HG02623 (cell line): ENCODE measurements around the gene ANKRD55.
"Not testable (repeated sequence)": the region's sequence is repeated elsewhere in the genome, so short reads cannot be mapped to it uniquely, and the experiment has no call there.

ENCODE experiments used
- ATAC-seq: cut with Tn5 transposase; IDR thresholded peaks from one replicate; pipeline ENCODE4 v1.9.1; 2021; ENCODE audit warnings: moderate library complexity; ENCODE audit not compliant: unreplicated experiment

The ANKRD55 gene

GRCh38 chr5:56211298-56211865 is 21.7 kb downstream of the ANKRD55 start:
- ATAC-seq = no peak

DNA sequence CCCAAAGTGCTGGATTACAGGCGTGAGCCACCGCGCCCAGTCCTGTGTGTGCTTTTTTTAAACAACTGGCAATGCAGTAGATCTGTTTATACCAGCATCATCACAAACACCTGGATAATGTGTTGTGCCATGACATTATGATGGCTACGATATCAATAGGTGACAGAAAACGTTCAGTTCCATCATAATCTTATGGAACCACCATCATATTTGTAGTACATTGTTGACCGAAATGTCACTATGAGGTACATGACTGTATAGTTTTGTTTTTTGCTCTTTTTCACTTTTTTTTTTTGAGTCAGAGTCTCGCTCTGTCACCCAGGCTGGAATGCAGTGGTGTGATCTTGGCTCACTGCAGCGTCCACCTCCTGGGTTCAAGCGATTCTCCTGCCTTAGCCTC is 24.4 kb downstream of the ANKRD55 start:
- ATAC-seq = no peak

DNA sequence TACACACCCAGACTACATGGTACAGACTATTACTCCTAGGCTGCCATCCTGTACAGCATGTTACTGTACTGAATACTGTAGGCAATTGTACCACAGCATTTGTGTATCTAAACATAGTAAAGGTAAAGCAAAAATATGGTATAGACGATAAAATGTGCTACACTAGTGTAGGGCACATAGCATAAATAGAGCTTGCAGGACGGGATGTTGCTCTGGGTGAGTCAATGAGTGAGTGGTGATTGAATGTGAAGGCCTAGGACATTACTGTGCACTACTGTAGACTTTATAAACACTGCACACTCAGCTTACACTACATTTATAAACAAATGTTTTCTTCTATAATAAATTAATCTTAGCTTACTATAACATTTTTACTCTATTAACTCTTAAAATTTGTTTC is 25.6 kb downstream of the ANKRD55 start:
- ATAC-seq = no peak

- ATAC-seq = no peak
These were observed 26.8 kb downstream of the ANKRD55 start for GRCh38 chr5:56206126-56206910.

DNA sequence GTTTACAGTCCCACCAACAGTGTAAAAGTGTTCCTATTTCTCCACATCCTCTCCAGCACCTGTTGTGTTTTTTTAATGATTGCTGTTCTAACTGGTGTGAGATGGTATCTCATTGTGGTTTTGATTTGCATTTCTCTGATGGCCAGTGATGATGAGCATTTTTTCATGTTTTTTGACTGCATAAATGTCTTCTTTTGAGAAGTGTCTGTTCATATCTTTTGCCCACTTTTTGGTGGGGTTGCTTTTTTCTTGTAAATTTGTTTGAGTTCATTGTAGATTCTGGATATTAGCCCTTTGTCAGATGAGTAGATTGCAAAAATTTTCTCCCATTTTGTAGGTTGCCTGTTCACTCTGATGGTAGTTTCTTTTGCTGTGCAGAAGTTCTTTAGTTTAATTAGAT is 29.2 kb downstream of the ANKRD55 start:
- ATAC-seq = not testable (repeated sequence)

DNA sequence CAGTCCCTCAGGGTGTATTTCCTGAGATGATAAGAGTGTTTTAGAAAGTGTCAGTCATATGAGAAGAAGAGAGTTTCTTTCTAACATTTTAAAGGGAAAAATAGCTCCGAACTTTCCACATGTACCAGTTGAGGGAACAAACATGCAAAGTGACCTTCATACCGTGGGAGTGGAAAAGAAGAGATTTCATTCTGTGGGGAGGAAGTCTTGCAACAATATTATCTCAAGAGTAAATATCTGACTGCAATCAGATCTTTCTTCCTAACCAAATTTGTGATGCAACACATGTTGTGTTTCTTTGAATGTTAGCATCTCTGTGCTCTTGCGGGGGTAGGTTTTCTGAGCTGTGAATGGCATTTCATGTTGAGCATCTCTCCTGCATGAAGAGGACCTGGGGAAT is 30.6 kb downstream of the ANKRD55 start:
- ATAC-seq = no peak

- not testable (repeated sequence) for ATAC-seq
These were observed 31.3 kb downstream of the ANKRD55 start for GRCh38 chr5:56201762-56202261.

GRCh38 chr5:56200971-56201666 is 32.0 kb downstream of the ANKRD55 start:
- ATAC-seq = peak; percentile 97

GRCh38 chr5:56195016-56195415 is 38.1 kb downstream of the ANKRD55 start:
- ATAC-seq = no peak

DNA sequence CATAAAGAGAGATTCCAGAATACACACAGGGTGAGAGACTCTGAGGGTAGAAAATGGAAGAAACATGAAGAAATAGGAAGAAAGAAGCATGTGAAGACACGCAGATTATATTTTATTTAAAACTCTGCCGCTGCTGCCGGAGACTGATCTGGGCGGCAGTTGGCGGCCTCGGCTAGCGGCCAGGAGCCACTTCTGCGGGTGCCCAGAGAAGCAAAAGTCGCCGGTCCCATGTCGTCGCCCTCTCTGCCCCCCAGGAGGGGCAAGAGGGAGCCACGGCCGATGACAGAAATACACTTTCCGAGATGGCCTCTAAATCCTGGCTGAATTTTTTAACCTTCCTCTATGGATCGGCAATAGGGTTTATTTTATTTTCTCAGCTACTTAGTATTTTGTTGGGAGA is 40.9 kb downstream of the ANKRD55 start:
- no peak for ATAC-seq

DNA sequence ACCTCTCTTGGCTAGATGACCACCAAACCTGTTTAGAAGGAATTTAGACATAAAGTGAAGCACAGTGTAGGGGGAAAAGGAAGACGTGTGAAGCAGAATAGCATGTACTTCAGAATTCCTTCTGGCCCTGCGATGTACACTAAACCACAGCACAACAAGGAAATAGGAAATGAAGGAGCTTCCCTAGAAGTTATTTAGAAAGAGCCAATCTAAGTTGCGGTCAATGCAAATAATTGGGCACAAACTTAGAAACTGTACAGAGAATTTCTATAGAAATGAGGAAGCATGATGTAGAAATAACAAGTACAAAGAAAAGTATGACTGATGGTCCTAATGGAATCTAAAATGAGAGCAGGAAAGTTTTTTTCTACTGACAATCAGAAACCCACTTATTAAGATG is 41.5 kb downstream of the ANKRD55 start:
- no peak for ATAC-seq

- ATAC-seq = no peak
These were observed 42.6 kb downstream of the ANKRD55 start for GRCh38 chr5:56190497-56190896.

DNA sequence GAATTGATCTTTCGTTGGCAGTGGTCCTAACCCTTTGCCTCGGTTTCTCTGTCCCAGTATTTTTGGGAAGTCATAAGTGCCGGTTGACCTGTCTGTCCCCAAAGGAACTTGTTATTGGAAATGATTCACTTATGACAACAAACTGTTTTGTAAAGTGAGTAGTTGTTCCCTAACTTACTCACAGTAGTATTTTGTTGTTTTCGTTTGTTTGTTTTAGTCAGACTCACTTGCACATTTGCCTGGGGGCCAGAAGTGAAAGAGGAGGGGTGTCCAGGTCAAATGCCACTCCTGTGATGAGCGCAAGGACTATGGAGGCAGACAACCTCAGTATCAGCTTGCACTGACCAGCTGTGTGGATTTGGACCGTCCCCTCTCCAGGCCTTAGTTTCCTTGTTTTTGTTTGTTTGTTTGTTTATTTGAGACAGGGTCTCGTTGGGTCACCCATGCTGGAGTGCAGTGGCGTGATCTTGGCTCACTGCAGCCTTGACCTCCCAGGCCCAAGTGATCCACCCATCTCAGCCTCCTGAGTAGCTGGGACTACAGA is 47.3 kb downstream of the ANKRD55 start:
- ATAC-seq = no peak

DNA sequence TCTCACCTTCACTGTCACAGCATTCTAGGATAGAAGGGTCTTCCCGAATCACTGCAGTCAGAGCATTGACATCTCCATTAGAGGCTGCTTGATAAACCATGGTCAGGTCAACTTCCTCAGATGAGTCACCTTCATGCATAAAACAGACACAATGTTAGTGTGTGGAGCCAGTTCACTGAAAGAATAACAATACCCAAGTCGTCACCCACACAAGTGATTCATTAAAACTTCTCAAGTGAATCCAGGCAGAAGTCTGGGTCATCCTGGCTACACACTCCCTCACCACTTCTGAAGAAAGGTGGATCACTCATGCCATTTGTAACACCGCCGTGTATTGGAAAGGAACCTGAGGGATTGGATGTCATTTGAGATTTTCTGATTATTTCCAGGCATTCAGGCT is 49.6 kb downstream of the ANKRD55 start:
- no peak for ATAC-seq

- no peak for ATAC-seq
These were observed 53.7 kb downstream of the ANKRD55 start for GRCh38 chr5:56179442-56179841.

GRCh38 chr5:56178823-56179222 is 54.3 kb downstream of the ANKRD55 start:
- no peak for ATAC-seq

GRCh38 chr5:56176871-56177533 is 56.1 kb downstream of the ANKRD55 start:
- ATAC-seq = no peak

- no peak for ATAC-seq
These were observed 56.9 kb downstream of the ANKRD55 start for GRCh38 chr5:56176155-56176798.

DNA sequence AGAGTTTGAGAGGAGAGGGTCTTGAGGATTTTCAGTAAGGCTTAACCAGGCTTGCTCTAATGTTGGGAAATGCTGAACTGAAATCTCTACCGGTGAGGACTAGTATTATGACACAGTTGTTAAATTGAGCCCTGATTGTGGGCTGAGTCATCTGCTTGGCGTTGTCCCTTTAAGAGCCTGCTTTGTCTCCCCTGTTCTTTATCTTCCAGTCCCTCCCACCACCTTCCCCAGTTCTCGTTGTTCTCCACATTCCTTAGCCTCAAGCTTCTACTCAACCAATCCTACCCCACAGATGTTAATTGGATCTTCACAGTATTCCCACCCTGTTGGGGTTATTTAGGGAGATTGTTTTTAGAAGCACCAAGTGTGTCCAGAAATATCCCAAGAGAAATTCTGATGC is 57.6 kb downstream of the ANKRD55 start:
- no peak for ATAC-seq

DNA sequence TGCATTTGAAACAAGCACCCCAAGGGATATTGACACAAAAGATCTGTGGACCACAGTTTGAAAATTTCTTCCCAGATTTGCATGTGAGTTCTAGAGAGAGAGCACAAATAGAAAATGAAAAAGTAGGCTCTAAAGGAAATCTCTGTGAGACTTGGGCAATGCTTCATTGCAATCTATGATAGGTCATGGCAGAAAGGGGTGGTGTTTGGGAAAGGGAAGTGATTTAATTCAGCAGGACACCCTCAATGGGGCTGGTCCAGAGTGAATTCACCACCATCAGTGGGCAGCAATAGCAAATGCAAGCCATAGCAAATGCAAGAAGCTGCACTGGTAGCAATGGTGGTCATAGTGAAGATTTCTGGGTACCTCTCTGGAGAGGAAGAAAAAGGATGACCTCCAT is 58.1 kb downstream of the ANKRD55 start:
- ATAC-seq = no peak

- no peak for ATAC-seq
These were observed 60.9 kb downstream of the ANKRD55 start for GRCh38 chr5:56172241-56172640.
